OCI-LY1 (cell line): ENCODE data around the gene TNFAIP6.

Experiments
- H2AFZ ChIP-seq: fragments of 200-600 bp; sonication (generic), shearing (Covaris generic); 2 replicates; pipeline ENCODE4 v1.6.0; 2014; ENCODE audit warnings: antibody characterized with exemption, mild to moderate bottlenecking, low read length
- H3F3A ChIP-seq: fragments of 200-600 bp; sonication (generic), shearing (Covaris generic); 2 replicates; pipeline ENCODE4 v1.6.0; 2014; ENCODE audit warnings: mild to moderate bottlenecking, antibody characterized with exemption, low read length, moderate library complexity; ENCODE audit not compliant: insufficient read depth
- H3K27ac ChIP-seq: fragments of 200-600 bp; sonication (generic); 2 replicates; pipeline ENCODE4 v1.5.1; 2014; ENCODE audit warnings: low read length, mixed run types, mild to moderate bottlenecking, low read depth; ENCODE audit not compliant: poor library complexity, severe bottlenecking
- H3K27me3 ChIP-seq: fragments of 200-600 bp; sonication (generic); 2 replicates; pipeline ENCODE4 v1.6.0; 2014; ENCODE audit warnings: antibody characterized with exemption, mild to moderate bottlenecking, low read length, moderate library complexity; ENCODE audit not compliant: insufficient read depth
- H3K36me3 ChIP-seq: fragments of 200-600 bp; sonication (generic); 2 replicates; pipeline ENCODE4 v1.6.1; 2014; ENCODE audit warnings: mild to moderate bottlenecking, antibody characterized with exemption, low read length, moderate library complexity, mixed read lengths; ENCODE audit not compliant: insufficient read depth
- H3K4me1 ChIP-seq: fragments of 200-600 bp; sonication (generic); 2 replicates; pipeline ENCODE4 v1.5.1; 2014; ENCODE audit warnings: mild to moderate bottlenecking, low read length, moderate library complexity; ENCODE audit not compliant: insufficient read depth, severe bottlenecking
- H3K4me2 ChIP-seq: fragments of 200-600 bp; sonication (generic), shearing (Covaris generic); 2 replicates; pipeline ENCODE4 v1.6.1; 2014; ENCODE audit warnings: low read length
- H3K4me3 ChIP-seq: fragments of 200-600 bp; sonication (generic); 2 replicates; pipeline ENCODE4 v1.5.1; 2014; ENCODE audit warnings: low read length, low read depth, mild to moderate bottlenecking, mixed read lengths; ENCODE audit not compliant: poor library complexity, severe bottlenecking
- H3K79me2 ChIP-seq: fragments of 200-600 bp; shearing (Covaris generic); 2 replicates; pipeline ENCODE4 v1.6.1; 2016; ENCODE audit warnings: mixed run types, low read length, mixed read lengths; ENCODE audit not compliant: insufficient read depth
- H3K9ac ChIP-seq: fragments of 200-600 bp; sonication (generic), shearing (Covaris generic); 2 replicates; pipeline ENCODE4 v1.6.1; 2014; ENCODE audit warnings: mild to moderate bottlenecking, low read length, mixed read lengths
- H3K9me2 ChIP-seq: fragments of 200-600 bp; sonication (generic), shearing (Covaris generic); 2 replicates; pipeline ENCODE4 v1.6.1; 2014; ENCODE audit warnings: low read depth, mild to moderate bottlenecking, low read length, mixed read lengths
- H3K9me3 ChIP-seq: fragments of 200-600 bp; shearing (Covaris generic); 2 replicates; pipeline ENCODE4 v1.6.1; 2014; ENCODE audit warnings: low read length, mixed read lengths
- H4K20me1 ChIP-seq: fragments of 200-600 bp; sonication (generic), shearing (Covaris generic); 2 replicates; pipeline ENCODE4 v1.6.0; 2016; ENCODE audit warnings: mild to moderate bottlenecking, low read length; ENCODE audit not compliant: insufficient read depth
- EZH2 ChIP-seq: fragments of 200-600 bp; sonication (generic), shearing (Covaris generic); IDR thresholded peaks from 2 replicates; pipeline ENCODE4 v1.8.0; 2017; ENCODE audit warnings: borderline replicate concordance, mixed run types, mild to moderate bottlenecking, antibody characterized with exemption, low read length, moderate library complexity, mixed read lengths
- TF ChIP-seq, protein P1 (sequence below): fragments of 200-600 bp; sonication (generic), shearing (Covaris generic); IDR thresholded peaks from 2 replicates; pipeline ENCODE4 v1.5.1; 2017; ENCODE audit warnings: mild to moderate bottlenecking, antibody characterized with exemption, low read length, moderate library complexity, mixed read lengths

TNFAIP6 gene

DNA sequence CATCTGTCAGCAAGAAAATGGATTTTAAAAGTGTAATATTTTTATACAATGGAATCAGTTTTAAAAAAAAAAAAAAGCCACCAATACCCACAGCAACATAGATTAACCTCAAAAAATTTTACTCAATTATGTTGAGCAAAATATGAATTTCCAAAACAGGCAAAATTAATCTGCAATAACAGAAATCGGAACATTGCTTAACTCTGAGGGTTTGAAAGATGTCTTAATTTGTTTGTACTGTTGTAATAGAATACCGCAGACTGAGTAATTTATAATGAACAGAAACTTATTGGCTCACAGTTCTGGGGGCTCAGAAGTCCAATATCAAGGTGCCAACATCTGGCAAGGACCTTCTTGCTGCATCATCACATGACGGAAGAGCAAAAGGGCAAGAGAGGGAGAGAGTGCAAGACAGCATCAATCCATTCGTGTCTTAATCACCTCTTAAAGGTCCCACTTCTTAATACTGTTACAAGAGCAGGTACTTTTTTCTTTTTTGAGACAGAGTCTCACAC, 31.8 kb upstream of the TNFAIP6 start:
- no peaks in the 10 kb centered on the region for H3K9me2 ChIP-seq
- no peak overlapping the region for H2AFZ ChIP-seq
- H3K36me3 ChIP-seq, result no peaks in the 10 kb centered on the region
- H3F3A ChIP-seq, result no peaks in the 10 kb centered on the region
- no peak overlapping the region for H3K4me3 ChIP-seq
- TF ChIP-seq, protein P1, sequence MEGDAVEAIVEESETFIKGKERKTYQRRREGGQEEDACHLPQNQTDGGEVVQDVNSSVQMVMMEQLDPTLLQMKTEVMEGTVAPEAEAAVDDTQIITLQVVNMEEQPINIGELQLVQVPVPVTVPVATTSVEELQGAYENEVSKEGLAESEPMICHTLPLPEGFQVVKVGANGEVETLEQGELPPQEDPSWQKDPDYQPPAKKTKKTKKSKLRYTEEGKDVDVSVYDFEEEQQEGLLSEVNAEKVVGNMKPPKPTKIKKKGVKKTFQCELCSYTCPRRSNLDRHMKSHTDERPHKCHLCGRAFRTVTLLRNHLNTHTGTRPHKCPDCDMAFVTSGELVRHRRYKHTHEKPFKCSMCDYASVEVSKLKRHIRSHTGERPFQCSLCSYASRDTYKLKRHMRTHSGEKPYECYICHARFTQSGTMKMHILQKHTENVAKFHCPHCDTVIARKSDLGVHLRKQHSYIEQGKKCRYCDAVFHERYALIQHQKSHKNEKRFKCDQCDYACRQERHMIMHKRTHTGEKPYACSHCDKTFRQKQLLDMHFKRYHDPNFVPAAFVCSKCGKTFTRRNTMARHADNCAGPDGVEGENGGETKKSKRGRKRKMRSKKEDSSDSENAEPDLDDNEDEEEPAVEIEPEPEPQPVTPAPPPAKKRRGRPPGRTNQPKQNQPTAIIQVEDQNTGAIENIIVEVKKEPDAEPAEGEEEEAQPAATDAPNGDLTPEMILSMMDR, result no peak
- TF ChIP-seq EZH2, result no peak
- H3K79me2 ChIP-seq, result no peaks in the 10 kb centered on the region
- H3K27me3 ChIP-seq, result no peaks in the 10 kb centered on the region
- no peak overlapping the region for H3K27ac ChIP-seq
- H3K4me2 ChIP-seq, result no peak overlapping the region
- H4K20me1 ChIP-seq, result no peaks in the 10 kb centered on the region
- H3K9me3 ChIP-seq, result no peaks in the 10 kb centered on the region
- no peaks in the 10 kb centered on the region for H3K4me1 ChIP-seq
- no peak overlapping the region for H3K9ac ChIP-seq

GRCh38 chr2:151326554-151326953, 30.8 kb upstream of the TNFAIP6 start:
- Histone ChIP-seq H3K9ac (no peak overlapping the region), H4K20me1 (no peaks in the 10 kb centered on the region), H2AFZ (no peak overlapping the region), H3K4me2 (no peak overlapping the region), H3K79me2 (no peaks in the 10 kb centered on the region), H3K4me1 (no peaks in the 10 kb centered on the region), H3K27ac (no peak overlapping the region), H3K36me3 (no peaks in the 10 kb centered on the region), H3F3A (no peaks in the 10 kb centered on the region), H3K9me2 (no peaks in the 10 kb centered on the region), H3K4me3 (no peak overlapping the region), H3K27me3 (no peaks in the 10 kb centered on the region), H3K9me3 (no peaks in the 10 kb centered on the region)
- TF ChIP-seq EZH2, result no peak
- TF ChIP-seq, protein P1, result no peak

GRCh38 chr2:151329998-151330397, 27.4 kb upstream of the TNFAIP6 start:
- Histone ChIP-seq H3K9ac (no peak overlapping the region), H3K4me3 (no peak overlapping the region), H3K9me2 (no peaks in the 10 kb centered on the region), H3K4me1 (no peaks in the 10 kb centered on the region), H3K27ac (no peak overlapping the region), H3K27me3 (no peaks in the 10 kb centered on the region), H3K9me3 (no peaks in the 10 kb centered on the region), H2AFZ (no peak overlapping the region), H3K36me3 (no peaks in the 10 kb centered on the region), H3K4me2 (no peak overlapping the region), H3F3A (no peaks in the 10 kb centered on the region), H3K79me2 (no peaks in the 10 kb centered on the region), H4K20me1 (no peaks in the 10 kb centered on the region)
- TF ChIP-seq, protein P1, result no peak
- TF ChIP-seq EZH2, result no peak
